Stimulated activated CD4-positive, alpha-beta T cell treated with anti-CD3 and anti-CD28 coated beads, Interleukin-15, amount 100 ng/mL, for 24 hours (primary cell): ENCODE data around the gene ADAMTSL2.

ENCODE experiments used
- DNase-seq: peaks from one replicate; pipeline ENCODE4 v3.0.0-alpha.2; 2020

Gene ADAMTSL2

GRCh38 chr9:133591985-133592384 is 57.5 kb downstream of the ADAMTSL2 start:
- DNase-seq, result no peak

- peak; percentile 29 for DNase-seq
These were observed 58.4 kb downstream of the ADAMTSL2 start for GRCh38 chr9:133592731-133593409.

GRCh38 chr9:133593587-133594253 is 59.2 kb downstream of the ADAMTSL2 start:
- DNase-seq, result no peak

GRCh38 chr9:133594310-133594709 is 59.8 kb downstream of the ADAMTSL2 start:
- DNase-seq, result no peak

GRCh38 chr9:133595910-133596309 is 61.4 kb downstream of the ADAMTSL2 start:
- DNase-seq, result no peak

DNA sequence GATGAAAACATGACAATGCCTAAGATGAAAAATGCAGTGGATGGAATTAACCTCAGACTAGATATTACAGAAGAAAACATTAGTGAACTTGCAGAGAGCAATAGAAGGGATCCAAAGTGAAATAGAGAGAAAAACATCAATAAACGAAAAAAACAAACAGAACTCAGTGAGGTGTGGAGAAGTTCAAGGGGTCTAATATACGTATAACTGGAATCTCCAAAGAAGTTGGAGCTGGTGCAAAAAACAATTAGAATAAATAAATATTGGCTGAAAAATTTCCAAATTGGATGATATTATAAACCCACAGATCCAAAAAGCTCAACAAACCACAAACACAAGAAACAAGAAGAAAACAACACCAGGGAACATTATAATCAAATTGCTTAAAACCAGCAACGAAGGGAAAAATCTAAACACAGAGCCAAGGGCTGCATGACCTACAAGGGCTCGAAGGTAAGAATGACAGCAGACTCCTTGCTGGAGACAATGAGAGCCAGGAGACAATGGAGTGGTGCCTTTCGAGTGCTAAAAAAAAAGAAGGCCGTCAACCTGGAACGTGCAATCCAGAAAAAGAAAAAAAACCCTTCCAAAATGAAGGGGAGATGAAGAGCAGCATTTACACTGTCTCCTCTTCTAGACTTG is 62.9 kb downstream of the ADAMTSL2 start:
- DNase-seq, result no peak

DNA sequence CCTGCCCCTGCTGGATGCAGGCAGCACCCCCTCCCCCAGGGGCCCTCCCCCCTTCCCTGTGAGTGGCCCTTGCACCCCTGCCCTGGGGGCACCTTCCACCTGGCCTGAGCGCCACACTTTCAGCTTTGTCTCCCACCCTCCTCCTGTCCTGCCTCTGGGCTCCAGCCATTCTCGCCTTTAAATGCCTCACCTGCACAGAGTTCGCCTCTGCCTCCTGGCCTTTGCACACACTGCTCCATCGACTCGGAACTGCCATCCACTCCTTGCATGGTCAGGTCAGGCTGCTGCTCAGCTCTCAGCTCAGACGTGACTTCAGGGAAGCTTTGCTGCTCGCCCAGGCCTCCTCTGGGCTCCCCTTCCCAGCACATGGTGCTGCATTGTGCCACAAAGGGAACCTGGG is 64.5 kb downstream of the ADAMTSL2 start:
- DNase-seq, result no peak

- no peak for DNase-seq
These were observed 65.1 kb downstream of the ADAMTSL2 start for GRCh38 chr9:133599470-133600173.

DNA sequence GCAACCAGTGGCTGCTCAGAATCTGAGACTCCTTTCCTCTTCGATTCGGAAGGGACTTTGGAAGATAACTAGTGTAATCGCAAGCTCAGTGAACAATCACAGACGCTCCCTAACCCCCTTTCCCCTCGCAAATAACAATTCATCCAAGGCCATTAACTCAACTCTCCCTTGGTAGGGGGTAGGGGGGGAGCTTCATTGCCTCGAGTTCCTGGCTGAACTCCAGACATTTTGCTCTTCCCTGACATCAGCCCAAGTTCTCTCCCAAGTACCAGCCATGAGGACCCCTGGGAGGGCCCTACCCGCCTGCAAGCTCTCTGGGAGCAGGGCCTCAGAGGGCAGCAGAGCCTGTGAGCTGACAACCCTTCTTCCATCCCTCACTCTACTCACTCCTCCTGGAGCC is 66.2 kb downstream of the ADAMTSL2 start:
- DNase-seq, result no peak

GRCh38 chr9:133601746-133602145 is 67.2 kb downstream of the ADAMTSL2 start:
- no peak for DNase-seq

DNA sequence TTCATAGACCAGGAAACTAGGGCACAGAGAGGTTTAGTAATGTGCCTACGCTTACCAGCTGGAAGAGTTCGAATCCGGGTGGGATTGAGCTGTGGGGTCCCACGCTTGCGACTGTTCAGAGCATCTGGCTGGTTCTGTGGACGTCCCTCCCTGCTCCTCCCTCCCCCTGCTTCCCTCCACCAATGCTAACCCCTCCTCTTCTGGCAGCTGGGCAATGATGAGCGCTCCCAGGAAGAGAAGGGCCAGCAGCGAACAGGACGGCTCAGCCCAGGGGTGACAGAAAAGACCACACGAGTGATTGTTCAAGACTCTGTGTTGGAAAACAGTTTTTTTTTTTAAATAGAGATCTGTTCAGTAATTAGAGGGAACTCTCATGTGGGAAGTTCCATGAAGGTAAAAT is 67.8 kb downstream of the ADAMTSL2 start:
- no peak for DNase-seq

DNA sequence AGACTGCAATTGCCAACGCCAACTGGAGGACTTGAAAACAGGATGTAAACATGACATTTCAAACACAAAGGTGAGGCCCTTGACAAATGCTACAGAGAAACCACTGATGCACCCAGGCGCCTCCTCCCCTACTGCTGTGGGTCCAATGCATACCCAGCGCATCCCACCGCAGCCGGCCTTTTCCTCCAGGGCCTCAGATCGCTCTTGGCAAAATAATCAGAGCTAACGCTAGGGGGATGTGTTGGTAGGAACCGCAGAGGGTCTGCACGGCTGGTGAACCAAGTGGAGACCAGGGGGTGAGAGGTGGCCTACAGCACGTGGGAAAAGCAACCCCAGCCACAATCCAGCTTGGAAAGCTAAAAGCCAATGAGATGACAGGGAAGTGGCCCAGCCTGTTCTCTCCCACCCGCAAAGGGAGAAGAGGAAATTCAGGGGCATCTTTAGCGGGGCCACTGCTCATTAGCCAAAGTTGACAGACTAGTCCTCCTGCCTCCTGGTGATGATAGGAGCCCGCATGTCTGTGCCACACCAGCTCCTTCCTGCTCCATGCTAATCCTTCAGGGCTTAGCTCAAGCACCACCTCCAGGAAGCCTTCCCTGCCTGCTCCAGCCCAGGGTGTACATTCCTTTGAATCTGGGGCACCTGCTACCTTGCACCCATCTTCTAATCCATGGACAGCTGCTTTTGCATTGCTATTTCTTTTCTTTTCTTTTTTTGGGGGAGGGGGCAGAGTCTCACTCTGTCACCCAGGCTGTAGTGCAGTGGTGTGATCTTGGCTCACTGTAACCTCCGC is 68.8 kb downstream of the ADAMTSL2 start:
- no peak for DNase-seq

DNA sequence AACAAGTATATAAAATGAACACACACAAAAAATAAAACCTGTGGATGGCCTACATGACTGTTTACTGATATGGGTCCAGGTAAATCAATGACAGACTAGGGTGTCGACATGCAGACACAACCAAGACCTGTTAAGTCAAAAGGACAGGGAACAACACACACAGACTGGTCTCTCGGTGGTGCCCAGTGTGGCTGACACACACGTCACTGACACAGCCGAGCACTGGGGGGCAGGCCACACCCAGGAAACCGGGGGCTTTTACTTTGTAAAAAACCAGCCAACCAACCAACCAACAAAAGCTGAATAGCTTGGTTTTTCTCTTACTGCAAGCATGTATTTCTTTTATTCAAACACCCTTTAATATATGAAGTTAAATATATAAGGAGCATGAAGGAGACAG is 69.7 kb downstream of the ADAMTSL2 start:
- peak; percentile 44 for DNase-seq

GRCh38 chr9:133604856-133605255 is 70.4 kb downstream of the ADAMTSL2 start:
- DNase-seq, result peak; percentile 17

DNA sequence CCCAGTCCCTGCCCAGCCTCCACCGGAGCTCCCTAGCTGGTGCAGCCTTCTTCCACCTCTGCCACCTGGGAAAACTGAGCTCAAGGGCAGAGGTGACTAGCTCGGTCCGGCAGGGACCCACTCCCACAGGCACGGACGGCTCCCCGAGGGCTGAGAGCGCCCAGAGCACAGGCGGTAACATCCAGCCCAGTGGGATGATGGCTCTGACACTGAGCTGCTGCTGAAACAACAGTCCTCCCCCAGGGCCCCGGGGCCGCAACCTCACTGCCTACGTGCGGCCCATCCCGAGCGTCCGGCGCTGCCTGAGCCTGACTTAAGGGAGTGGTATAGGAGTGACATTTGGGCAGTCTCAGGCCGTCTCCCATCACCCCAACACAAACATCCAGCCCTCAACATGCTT is 70.9 kb downstream of the ADAMTSL2 start:
- DNase-seq, result no peak

DNA sequence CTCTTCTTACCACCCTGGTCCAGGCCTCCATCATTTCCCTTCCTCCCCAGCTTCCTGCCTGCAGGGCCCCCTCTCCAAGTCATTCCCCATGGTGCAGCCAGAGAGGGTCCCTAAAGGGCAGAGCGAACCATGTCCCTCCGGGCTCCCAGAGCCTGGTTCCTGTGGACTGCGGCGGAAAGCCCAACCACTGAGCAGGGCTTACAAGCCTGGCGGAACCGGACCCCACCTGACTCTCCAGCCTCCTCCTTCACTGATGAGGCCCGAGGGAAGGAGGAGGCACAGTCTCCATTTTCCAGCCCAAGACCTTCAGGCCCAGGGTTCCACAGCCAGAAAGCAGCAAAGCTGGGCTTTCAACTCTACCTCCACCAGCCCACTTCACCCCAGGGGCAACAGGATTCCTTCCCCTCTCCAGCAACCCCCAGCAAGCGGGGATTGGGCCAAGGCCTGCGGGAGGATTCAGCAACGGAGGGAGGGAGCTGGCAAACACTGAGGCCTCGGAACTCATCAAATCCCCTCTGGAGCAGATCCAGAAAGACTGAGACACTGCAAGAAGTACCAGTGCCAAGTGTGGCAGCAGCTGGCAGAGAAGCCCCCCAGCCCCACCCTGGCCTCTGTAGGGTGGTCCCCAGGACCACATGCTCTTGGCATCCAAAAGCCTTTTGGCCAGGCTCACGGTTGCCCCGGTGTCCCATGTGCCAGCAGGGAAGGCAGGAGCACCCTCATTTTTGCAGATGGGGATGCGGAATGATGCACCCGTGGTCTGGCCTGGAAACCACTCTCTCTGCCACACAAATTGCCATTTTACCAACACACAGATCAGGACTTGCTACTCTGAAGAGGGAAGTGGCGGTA is 71.6 kb downstream of the ADAMTSL2 start:
- no peak for DNase-seq

DNA sequence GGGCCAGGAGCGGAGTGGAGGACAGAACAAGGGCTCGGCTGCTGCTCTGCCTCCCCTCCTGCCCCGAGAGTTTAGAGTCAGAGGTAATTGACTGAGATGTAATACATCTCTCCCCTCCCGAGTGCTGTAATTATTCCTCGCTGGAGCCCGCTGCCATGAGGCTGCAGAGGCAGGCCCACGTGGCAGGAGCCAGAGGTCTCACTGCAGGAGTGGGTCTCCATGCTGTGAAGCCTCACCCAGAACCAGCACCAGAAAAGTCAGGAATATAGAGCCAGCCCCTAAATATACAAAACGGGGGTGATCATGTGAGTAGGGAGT is 72.2 kb downstream of the ADAMTSL2 start:
- no peak for DNase-seq

GRCh38 chr9:133607381-133607780 is 72.9 kb downstream of the ADAMTSL2 start:
- DNase-seq, result no peak

DNA sequence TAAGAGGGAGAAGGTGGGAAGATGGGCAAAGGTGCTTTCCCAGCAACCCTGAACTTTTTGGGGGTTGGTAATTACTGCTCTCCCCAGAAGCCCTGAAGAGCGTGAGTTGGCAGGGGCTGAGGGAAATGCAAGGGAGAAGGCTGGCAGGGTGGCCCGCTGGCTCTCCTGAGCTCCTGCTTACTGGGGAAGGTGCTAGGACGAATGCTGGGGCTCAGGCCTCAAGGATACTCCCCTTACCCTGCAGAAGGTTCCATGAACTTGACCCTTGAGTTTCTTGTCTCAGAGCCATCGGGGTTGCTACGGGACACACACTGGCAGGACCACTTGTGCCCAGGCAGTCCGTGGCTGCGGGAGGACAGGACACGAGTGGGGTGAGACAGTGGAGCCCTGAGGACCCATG is 73.5 kb downstream of the ADAMTSL2 start:
- DNase-seq, result no peak

GRCh38 chr9:133608382-133608781 is 73.9 kb downstream of the ADAMTSL2 start:
- DNase-seq, result no peak

DNA sequence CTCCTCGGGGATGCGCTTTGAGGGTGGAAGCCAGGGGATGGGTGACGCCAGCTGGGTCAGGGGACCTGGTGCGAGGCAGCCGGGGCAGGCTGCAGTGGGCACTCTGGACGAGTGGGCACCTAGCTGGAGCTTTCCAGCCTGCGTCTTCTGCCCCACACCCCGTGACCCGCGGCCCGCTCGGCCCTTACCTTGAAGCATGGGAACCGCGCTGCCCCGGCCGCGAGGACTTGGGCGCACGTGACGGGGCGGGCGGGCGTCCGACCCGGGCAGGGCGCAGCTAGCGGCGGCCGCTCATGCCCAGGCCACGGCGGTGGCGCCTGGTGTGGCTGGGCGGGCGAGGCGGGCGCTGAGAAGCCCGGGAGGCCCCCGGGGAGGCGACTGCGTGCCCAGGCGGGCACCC is 74.4 kb downstream of the ADAMTSL2 start:
- no peak for DNase-seq
